HEK293 (cell line): Measurements from ENCODE around the gene DFFA.

ENCODE experiments used
- EGR2 ChIP-seq: fragments of 450-650 bp; formaldehyde crosslinking; IDR thresholded peaks from 2 replicates; pipeline ENCODE4 v1.5.1; 2016; ENCODE audit warnings: low read depth, missing biosample characterization, missing genetic modification characterization
- FEZF1 ChIP-seq: fragments of 450-650 bp; formaldehyde crosslinking; IDR thresholded peaks from 2 replicates; pipeline ENCODE4 v1.5.1; 2016; ENCODE audit warnings: missing biosample characterization, missing genetic modification characterization
- KLF7 ChIP-seq: fragments of 450-650 bp; formaldehyde crosslinking; IDR thresholded peaks from 2 replicates; pipeline ENCODE4 v1.5.1; 2016; ENCODE audit warnings: missing biosample characterization, missing genetic modification characterization, borderline replicate concordance
- MYNN ChIP-seq: fragments of 450-650 bp; formaldehyde crosslinking; IDR thresholded peaks from 2 replicates; pipeline ENCODE4 v1.5.1; 2016; ENCODE audit warnings: missing biosample characterization, missing genetic modification characterization, borderline replicate concordance
- REPIN1 ChIP-seq: fragments of 450-650 bp; formaldehyde crosslinking; IDR thresholded peaks from 2 replicates; pipeline ENCODE4 v1.5.1; 2017; ENCODE audit warnings: missing biosample characterization, missing genetic modification characterization, low read depth
- REST ChIP-seq: fragments of 450-650 bp; formaldehyde crosslinking; IDR thresholded peaks from 2 replicates; pipeline ENCODE4 v1.5.1; 2016; ENCODE audit warnings: missing biosample characterization, missing genetic modification characterization
- SP3 ChIP-seq: fragments of 450-650 bp; formaldehyde crosslinking; IDR thresholded peaks from 2 replicates; pipeline ENCODE4 v1.5.1; 2016; ENCODE audit warnings: missing biosample characterization, missing genetic modification characterization
- TCF7L2 ChIP-seq: IDR thresholded peaks from 2 replicates; pipeline ENCODE4 v1.6.1; 2011; ENCODE audit warnings: low read depth, mild to moderate bottlenecking, inconsistent platforms, low read length, moderate library complexity, borderline replicate concordance
- YY1 ChIP-seq: fragments of 450-650 bp; formaldehyde crosslinking; IDR thresholded peaks from 2 replicates; pipeline ENCODE4 v1.5.1; 2018; ENCODE audit warnings: missing biosample characterization, missing genetic modification characterization
- YY2 ChIP-seq: fragments of 450-650 bp; formaldehyde crosslinking; IDR thresholded peaks from 2 replicates; pipeline ENCODE4 v1.5.1; 2016; ENCODE audit warnings: missing biosample characterization, missing genetic modification characterization
- ZBTB48 ChIP-seq: fragments of 450-650 bp; formaldehyde crosslinking; IDR thresholded peaks from 2 replicates; pipeline ENCODE4 v1.5.1; 2016; ENCODE audit warnings: missing biosample characterization, missing genetic modification characterization
- ZBTB6 ChIP-seq: fragments of 450-650 bp; formaldehyde crosslinking; IDR thresholded peaks from 2 replicates; pipeline ENCODE4 v1.5.1; 2017; ENCODE audit warnings: missing biosample characterization, missing genetic modification characterization
- ZBTB7A ChIP-seq: fragments of 450-650 bp; formaldehyde crosslinking; IDR thresholded peaks from 2 replicates; pipeline ENCODE4 v1.5.1; 2016; ENCODE audit warnings: low read depth, missing biosample characterization, missing genetic modification characterization
- ZEB2 ChIP-seq: fragments of 450-650 bp; formaldehyde crosslinking; IDR thresholded peaks from 2 replicates; pipeline ENCODE4 v1.5.1; 2016; ENCODE audit warnings: missing biosample characterization, missing genetic modification characterization
- ZFP69B ChIP-seq: fragments of 450-650 bp; formaldehyde crosslinking; IDR thresholded peaks from 2 replicates; pipeline ENCODE4 v1.5.1; 2016; ENCODE audit warnings: missing biosample characterization, missing genetic modification characterization
- ZNF155 ChIP-seq: fragments of 450-650 bp; formaldehyde crosslinking; IDR thresholded peaks from 2 replicates; pipeline ENCODE4 v1.5.1; 2016; ENCODE audit warnings: missing biosample characterization, missing genetic modification characterization
- ZNF169 ChIP-seq: fragments of 450-650 bp; formaldehyde crosslinking; IDR thresholded peaks from 2 replicates; pipeline ENCODE4 v1.5.1; 2016; ENCODE audit warnings: missing biosample characterization, missing genetic modification characterization
- ZNF184 ChIP-seq: fragments of 450-650 bp; IDR thresholded peaks from 2 replicates; pipeline ENCODE4 v1.5.1; 2018; ENCODE audit warnings: missing biosample characterization, mild to moderate bottlenecking, missing genetic modification characterization
- ZNF280C ChIP-seq: fragments of 450-650 bp; formaldehyde crosslinking; IDR thresholded peaks from 2 replicates; pipeline ENCODE4 v1.5.1; 2016; ENCODE audit warnings: missing biosample characterization, missing genetic modification characterization
- ZNF324 ChIP-seq: fragments of 450-650 bp; formaldehyde crosslinking; IDR thresholded peaks from 2 replicates; pipeline ENCODE4 v1.5.1; 2016; ENCODE audit warnings: missing biosample characterization, missing genetic modification characterization
- ZNF350 ChIP-seq: fragments of 450-650 bp; formaldehyde crosslinking; IDR thresholded peaks from 2 replicates; pipeline ENCODE4 v1.5.0; 2017; ENCODE audit warnings: missing biosample characterization, mild to moderate bottlenecking, missing genetic modification characterization
- ZNF416 ChIP-seq: fragments of 450-650 bp; formaldehyde crosslinking; IDR thresholded peaks from 2 replicates; pipeline ENCODE4 v1.5.1; 2016; ENCODE audit warnings: missing biosample characterization, missing genetic modification characterization
- ZNF561 ChIP-seq: fragments of 450-650 bp; IDR thresholded peaks from 2 replicates; pipeline ENCODE4 v1.5.1; 2018; ENCODE audit warnings: missing biosample characterization, missing genetic modification characterization, borderline replicate concordance
- ZNF623 ChIP-seq: fragments of 450-650 bp; formaldehyde crosslinking; IDR thresholded peaks from 2 replicates; pipeline ENCODE4 v1.5.1; 2016; ENCODE audit warnings: missing biosample characterization, missing genetic modification characterization
- ZNF626 ChIP-seq: fragments of 450-650 bp; sonication (Bioruptor Pico); formaldehyde crosslinking; IDR thresholded peaks from 2 replicates; pipeline ENCODE4 v1.5.1; 2018; ENCODE audit warnings: missing biosample characterization, missing genetic modification characterization, inconsistent platforms
- ZNF629 ChIP-seq: fragments of 450-650 bp; formaldehyde crosslinking; IDR thresholded peaks from 2 replicates; pipeline ENCODE4 v1.5.1; 2017; ENCODE audit warnings: missing biosample characterization, missing genetic modification characterization
- ZNF658 ChIP-seq: fragments of 450-650 bp; formaldehyde crosslinking; IDR thresholded peaks from 2 replicates; pipeline ENCODE4; 2016; ENCODE audit warnings: missing biosample characterization, missing genetic modification characterization
- ZNF677 ChIP-seq: fragments of 450-650 bp; IDR thresholded peaks from 2 replicates; pipeline ENCODE4 v1.5.0; 2018; ENCODE audit warnings: missing biosample characterization, mild to moderate bottlenecking, missing genetic modification characterization, moderate library complexity
- ZNF707 ChIP-seq: fragments of 450-650 bp; formaldehyde crosslinking; IDR thresholded peaks from 2 replicates; pipeline ENCODE4 v1.5.1; 2016; ENCODE audit warnings: missing biosample characterization, missing genetic modification characterization
- ZNF76 ChIP-seq: fragments of 450-650 bp; formaldehyde crosslinking; IDR thresholded peaks from 2 replicates; pipeline ENCODE4; 2016; ENCODE audit warnings: low read depth, missing biosample characterization, missing genetic modification characterization, borderline replicate concordance
- ZNF785 ChIP-seq: fragments of 450-650 bp; formaldehyde crosslinking; IDR thresholded peaks from 2 replicates; pipeline ENCODE4 v1.5.1; 2016; ENCODE audit warnings: missing biosample characterization, missing genetic modification characterization
- ZSCAN5A ChIP-seq: fragments of 450-650 bp; formaldehyde crosslinking; IDR thresholded peaks from 2 replicates; pipeline ENCODE4 v1.5.1; 2016; ENCODE audit warnings: missing biosample characterization, missing genetic modification characterization

The DFFA gene

DNA sequence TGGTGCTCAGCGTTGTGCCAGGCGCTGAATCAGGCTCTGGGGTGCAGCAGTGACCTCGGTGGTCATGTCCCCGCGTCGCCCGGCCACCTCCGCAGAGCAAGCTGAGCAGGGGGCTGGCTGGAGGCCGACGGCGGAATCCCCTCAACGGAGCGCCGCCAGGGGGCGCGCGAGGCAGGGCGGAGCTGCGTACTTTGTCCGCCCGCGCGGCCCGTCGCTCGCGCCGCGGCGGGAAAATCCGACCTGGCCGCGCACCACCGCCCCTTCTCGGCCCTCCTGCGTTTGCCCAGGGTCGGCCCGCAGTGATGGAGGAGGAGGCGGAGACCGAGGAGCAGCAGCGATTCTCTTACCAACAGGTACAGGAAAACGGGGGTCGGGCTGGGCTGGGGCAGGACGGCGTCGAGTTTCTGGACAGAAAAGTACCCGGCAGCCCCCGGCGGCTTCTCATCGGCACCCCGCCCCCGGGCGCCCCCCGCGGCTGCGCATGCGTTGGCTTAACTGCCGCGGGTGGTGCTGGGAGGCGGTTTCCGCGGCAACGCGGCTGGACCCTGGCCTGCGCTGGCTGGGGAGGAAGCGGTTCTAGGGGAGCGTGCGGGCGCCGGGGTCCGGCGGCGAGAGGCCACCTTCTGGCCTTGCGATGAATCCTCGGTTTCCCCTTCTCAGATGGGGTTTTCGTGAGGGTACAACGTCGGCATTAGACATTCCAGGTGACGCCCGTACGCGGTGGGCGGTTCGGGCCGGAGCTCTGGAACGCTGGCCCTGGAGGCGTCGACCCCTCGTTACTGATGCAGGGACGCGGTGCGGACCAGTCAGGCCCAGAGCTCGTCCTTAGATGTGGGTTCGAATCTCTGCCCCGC, 41.9 kb downstream of the DFFA start, which contains the start of gene CENPS (continued):
- TF ChIP-seq ZNF350 (no peak), REST (tag by site-specific recombination) (no peak), KLF7 (peak; percentile 87; the same call in 1 of the 2 replicates), ZNF155 (tag by site-specific recombination) (no peak), ZBTB48 (tag by site-specific recombination) (peak; percentile 90), ZNF169 (tag by site-specific recombination) (no peak), FEZF1 (tag by site-specific recombination) (no peak), ZNF416 (no peak), ZSCAN5A (tag by site-specific recombination) (0 out of 2 replicates have a peak, but pooled peaks have one; percentile 32), ZNF626 (no peak), ZNF785 (no peak; the same call in 1 of the 2 replicates), ZNF677 (tag by site-specific recombination) (0 out of 2 replicates have a peak, but pooled peaks have one; percentile 21), ZNF184 (tag by site-specific recombination) (peak; percentile 63; the same call in 1 of the 2 replicates), ZNF561 (tag by site-specific recombination) (peak; percentile 94), YY2 (tag by site-specific recombination) (peak; percentile 74), ZNF707 (no peak), ZNF280C (tag by site-specific recombination) (no peak), ZBTB7A (tag by site-specific recombination) (peak; percentile 90; the same call in 1 of the 2 replicates), ZNF629 (peak; percentile 65), ZNF623 (tag by site-specific recombination) (0 out of 2 replicates have a peak, but pooled peaks have one; percentile 8), MYNN (tag by site-specific recombination) (peak; percentile 54; the same call in 1 of the 2 replicates), REPIN1 (tag by site-specific recombination) (peak; percentile 63; the same call in 1 of the 2 replicates), YY1 (tag by site-specific recombination) (peak; percentile 81), SP3 (tag by site-specific recombination) (peak; percentile 74), ZEB2 (tag by site-specific recombination) (peak; percentile 79; the same call in 1 of the 2 replicates), ZBTB6 (tag by site-specific recombination) (peak; percentile 63; the same call in 1 of the 2 replicates), ZFP69B (peak; percentile 66), TCF7L2 (no peak), EGR2 (peak; percentile 77), ZNF324 (tag by site-specific recombination) (peak; percentile 88; the same call in 1 of the 2 replicates), ZNF76 (tag by site-specific recombination) (peak; percentile 90), ZNF658 (tag by site-specific recombination) (no peak)
